Adipose tissue (tissue), 3 donors: ENCODE data around the gene BSPRY. TPM values are rescaled to one million over a fixed set of nuclear protein-coding genes. Genes with fewer than 3 reads are reported as not detected.

Experiments used
- H3K27ac ChIP-seq: one replicate; pipeline ENCODE4 v1.5.1; 2013; ENCODE audit warnings: low read depth, low read length
- WGBS, 3 donors: extraction: QIAGEN DNeasy Blood & Tissue Kit; methylation state at CpG; one replicate each; pipeline ENCODE4 v1.1.7; 2013; 5-methylcytosine and 5-hydroxymethylcytosine counted together
- polyA plus RNA-seq, 3 donors: library from polyadenylated mRNA; stranded (reverse); fragments of 200-250 nt; gene quantifications; one replicate each; pipeline ENCODE4 v1.2.3, GENCODE V29; 2013
- donor health status: healthy with polysubstance abuse.
- donor health status: Bipolar disorder and iron deficiency.
- donor health status: healthy.

BSPRY gene
- polyA plus RNA-seq, 3 donors: 2.6 to 25.1 TPM; not detected in 1

DNA sequence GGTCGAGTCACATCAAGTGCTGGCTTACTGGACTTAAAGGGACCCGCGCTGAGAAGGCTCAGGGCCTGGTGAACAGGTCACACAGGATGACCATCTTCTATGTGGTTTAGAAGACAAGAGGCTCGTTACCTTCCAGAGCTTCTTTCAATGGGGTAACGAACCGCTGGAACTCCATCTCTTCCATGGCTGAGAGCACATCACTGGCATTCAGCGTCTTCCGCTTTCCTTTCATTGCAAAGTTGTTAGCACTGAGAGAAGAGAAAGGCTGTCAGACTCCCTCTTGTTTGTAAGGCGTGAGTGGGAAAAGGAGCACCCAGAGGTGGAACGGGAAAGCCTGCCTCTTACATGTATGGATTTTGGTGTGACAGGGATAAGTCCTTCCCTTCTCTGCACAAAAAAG is 60.1 kb downstream of the BSPRY start:
- WGBS, 3 donors: 26 to 39% (median 36%) methylated on average over 10 of the region's 10 CpGs
- no peak overlapping the region for H3K27ac ChIP-seq

DNA sequence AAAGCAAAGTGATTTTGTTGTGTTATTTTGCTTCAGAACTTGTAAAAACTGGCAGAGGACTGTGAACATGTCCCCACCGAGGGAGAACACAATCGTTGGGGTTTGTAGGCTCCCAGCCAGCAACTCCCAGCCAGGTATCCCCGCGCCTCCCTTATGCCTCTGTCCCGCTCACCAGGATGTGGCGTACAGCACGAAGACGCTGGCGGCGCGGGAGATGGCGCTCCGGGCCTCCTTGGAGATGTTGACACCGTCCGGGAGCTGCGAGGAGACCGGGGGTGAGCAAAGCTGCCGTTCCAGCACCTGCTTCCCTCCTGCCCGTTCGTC is 60.5 kb downstream of the BSPRY start:
- no peak overlapping the region for H3K27ac ChIP-seq
- WGBS, 3 donors: 0 to 1% (median 0%) methylated on average over 19 to 20 of the region's 20 CpGs

DNA sequence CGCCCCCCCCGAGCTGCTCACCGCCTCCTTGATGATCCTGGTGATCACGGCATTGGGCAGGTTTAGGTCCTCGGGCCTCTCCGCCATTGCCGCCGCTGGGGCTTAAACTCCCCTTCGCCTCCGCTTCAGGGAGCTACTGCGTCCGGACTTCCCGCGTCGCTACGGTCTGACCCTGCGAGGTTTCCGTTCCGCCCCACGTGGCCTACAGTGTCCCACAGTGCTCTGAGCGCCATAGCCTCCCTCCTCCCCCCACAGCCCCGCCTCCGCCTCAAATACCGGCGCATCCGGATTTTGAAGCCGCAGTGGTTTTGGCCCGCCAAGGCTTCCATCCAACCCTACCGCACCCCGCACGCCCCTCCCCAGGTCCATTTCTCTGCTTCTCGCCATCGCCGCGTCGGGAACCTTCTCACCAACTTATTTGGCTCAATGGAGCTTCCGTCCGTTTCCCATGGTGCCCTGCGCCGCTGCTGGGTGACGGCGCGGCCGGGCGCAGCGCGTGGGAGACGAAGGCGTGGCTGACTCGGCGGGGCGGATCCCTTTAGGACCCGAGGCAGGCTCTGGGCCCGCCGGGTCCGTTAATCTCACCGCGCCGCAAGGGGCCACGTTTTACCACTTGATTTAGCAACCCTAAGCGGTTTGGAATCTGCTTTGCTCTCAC is 61.0 kb downstream of the BSPRY start, which contains the start of the genes C9orf43 and POLE3:
TSS of gene C9orf43 (plus strand) at position 541 of the 658 bp plus-strand sequence. CDS start 2,747 bp downstream, outside the sequence.
TSS of gene POLE3 (minus strand) at position 469 of the 658 bp plus-strand sequence. CDS start at position 87, 382 bp downstream.
- WGBS, 3 donors: 0 to 1% (median 0%) methylated on average over 61 of the region's 61 CpGs
- H3K27ac ChIP-seq: peak within 1 kb of the TSS; percentile 67

DNA sequence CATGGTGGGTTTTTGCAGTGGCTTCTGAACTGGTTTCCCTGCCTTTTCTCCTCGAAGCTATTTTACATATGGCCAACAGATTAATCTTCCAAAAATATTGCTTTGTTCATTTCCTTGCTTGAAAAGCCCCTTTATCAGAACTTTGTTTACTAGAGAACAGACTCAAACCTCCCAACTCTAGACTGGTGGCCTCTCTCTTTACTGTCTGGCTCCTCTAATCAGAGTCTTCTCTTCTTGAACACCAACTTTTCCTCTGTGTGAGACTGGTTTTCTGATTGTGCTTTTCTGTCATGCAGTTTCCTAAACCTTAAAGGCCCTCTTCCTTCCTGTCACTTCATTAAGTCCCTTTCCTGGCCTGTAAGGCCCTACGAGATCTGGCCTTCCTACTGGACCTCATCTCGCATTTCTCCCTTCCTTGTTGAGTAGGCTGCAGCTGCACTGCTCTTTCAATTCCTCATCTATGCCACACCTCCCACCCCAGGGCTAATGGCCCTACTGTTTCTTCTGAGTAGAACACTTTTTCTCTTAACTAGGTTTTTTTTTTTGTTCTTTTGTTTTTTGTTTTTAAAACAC is 66.9 kb downstream of the BSPRY start:
- WGBS, 3 donors: 38 to 58% (median 53%) methylated on average over 3 of the region's 3 CpGs
- no peak overlapping the region for H3K27ac ChIP-seq

DNA sequence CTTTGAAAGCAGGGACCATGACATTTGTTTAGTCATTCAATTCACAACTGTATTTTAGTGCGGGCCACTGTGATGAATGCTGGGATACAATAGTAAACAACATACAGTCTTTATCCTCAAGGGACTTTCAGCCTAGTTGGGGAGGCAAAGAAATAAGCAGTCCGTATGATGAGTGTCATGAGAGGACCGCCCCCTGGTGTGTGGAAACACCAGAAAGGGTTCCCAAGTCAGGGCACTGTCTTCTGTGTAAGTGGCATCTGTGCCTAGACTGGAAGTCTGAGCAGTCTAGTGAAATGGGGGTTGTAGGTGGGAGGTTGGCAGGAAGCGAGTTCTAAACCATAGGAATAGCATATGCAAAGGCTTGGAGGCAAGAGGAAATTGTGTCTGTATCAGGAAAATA is 68.0 kb downstream of the BSPRY start:
- 72 to 77% (median 74%) methylated on average over 4 of the region's 4 CpGs for WGBS, 3 donors
- H3K27ac ChIP-seq: no peak overlapping the region

Other genes with a start within 250 kb of the BSPRY start
- gene SLC31A2, start 198.5 kb upstream of the BSPRY start, polyA plus RNA-seq: 10 to 100 TPM; 16.6 to 32.0 (median 19.9) TPM
- 10 to 100 TPM in 2 of 3 donors, 1 to 10 TPM in 1; 7.9 to 13.9 (median 12.9) TPM for gene FKBP15, start 128.3 kb upstream of the BSPRY start, polyA plus RNA-seq
- gene SLC31A1, start 128.0 kb upstream of the BSPRY start, polyA plus RNA-seq: 10 to 100 TPM in 1 of 3 donors, 1 to 10 TPM in 2; 6.4 to 13.7 (median 8.0) TPM
- gene CDC26, start 74.0 kb upstream of the BSPRY start, polyA plus RNA-seq: 100 to 1,000 TPM in 1 of 3 donors, 10 to 100 TPM in 2; 17.4 to 105 (median 31.6) TPM
- 10 to 100 TPM in 2 of 3 donors, 1 to 10 TPM in 1; 9.2 to 15.1 (median 13.9) TPM for gene PRPF4, start 73.9 kb upstream of the BSPRY start, polyA plus RNA-seq
- under 1 TPM in 1 of 3 donors, not detected in 2; 0.25 TPM for gene RNF183, start 46.2 kb upstream of the BSPRY start, polyA plus RNA-seq
- 1 to 10 TPM; 1.1 to 1.5 (median 1.3) TPM for gene WDR31, start 9.3 kb upstream of the BSPRY start, polyA plus RNA-seq
- gene HDHD3, start 27.4 kb downstream of the BSPRY start, polyA plus RNA-seq: 10 to 100 TPM in 2 of 3 donors, 1 to 10 TPM in 1; 8.1 to 30.5 (median 24.1) TPM
- gene ALAD, start 51.7 kb downstream of the BSPRY start, polyA plus RNA-seq: 10 to 100 TPM; 32.5 to 56.7 (median 40.1) TPM
- gene POLE3, start 61.1 kb downstream of the BSPRY start, polyA plus RNA-seq: 10 to 100 TPM; 23.3 to 33.0 (median 24.7) TPM
- gene C9orf43, start 61.2 kb downstream of the BSPRY start, polyA plus RNA-seq: under 1 TPM; 0.24 to 0.45 (median 0.42) TPM
- 10 to 100 TPM; 20.8 to 77.2 (median 56.6) TPM for gene RGS3, start 114.2 kb downstream of the BSPRY start, polyA plus RNA-seq